HG03521 (cell line): ENCODE measurements around the gene ACAA1.
A peak's percentile ranks its signal among the peaks of the same experiment; 100 is the strongest.

Source experiments
- ATAC-seq: cut with Tn5 transposase; IDR thresholded peaks from one replicate; pipeline ENCODE4 v1.9.1; 2021; ENCODE audit warnings: mild to moderate bottlenecking, moderate library complexity; ENCODE audit not compliant: unreplicated experiment

ACAA1 gene

GRCh38 chr3:38154625-38155255 lies 17.8 kb upstream of the ACAA1 start:
- ATAC-seq: no peak

GRCh38 chr3:38154033-38154494 lies 17.1 kb upstream of the ACAA1 start:
- ATAC-seq: no peak

- no peak for ATAC-seq
Observed at GRCh38 chr3:38153221-38153620, 16.3 kb upstream of the ACAA1 start.

- no peak for ATAC-seq
Observed at GRCh38 chr3:38152609-38153008, 15.7 kb upstream of the ACAA1 start.

GRCh38 chr3:38151667-38152265 lies 14.8 kb upstream of the ACAA1 start:
- no peak for ATAC-seq

GRCh38 chr3:38150780-38151528 lies 14.0 kb upstream of the ACAA1 start:
- ATAC-seq: no peak

- no peak for ATAC-seq
Observed at GRCh38 chr3:38149708-38150107, 12.8 kb upstream of the ACAA1 start.

- ATAC-seq: no peak
Observed at GRCh38 chr3:38148311-38148882, 11.5 kb upstream of the ACAA1 start.

GRCh38 chr3:38147421-38147820 lies 10.5 kb upstream of the ACAA1 start:
- no peak for ATAC-seq

- no peak for ATAC-seq
Observed at GRCh38 chr3:38146504-38146903, 9.6 kb upstream of the ACAA1 start.

GRCh38 chr3:38143511-38143910 lies 6.6 kb upstream of the ACAA1 start:
- ATAC-seq: no peak

- no peak for ATAC-seq
Observed at GRCh38 chr3:38142959-38143358, 6.0 kb upstream of the ACAA1 start.

- ATAC-seq: no peak
Observed at GRCh38 chr3:38141952-38142273, 5.0 kb upstream of the ACAA1 start.

- ATAC-seq: no peak
Observed at GRCh38 chr3:38141173-38141951, 4.4 kb upstream of the ACAA1 start.

- ATAC-seq: no peak
Observed at GRCh38 chr3:38140326-38141172, 3.6 kb upstream of the ACAA1 start.

- ATAC-seq: no peak
Observed at GRCh38 chr3:38139652-38140051, 2.7 kb upstream of the ACAA1 start.

GRCh38 chr3:38139191-38139590 lies 2.3 kb upstream of the ACAA1 start:
- no peak for ATAC-seq

GRCh38 chr3:38138349-38139190 lies 1.6 kb upstream of the ACAA1 start, which contains the start of gene MYD88:
TSS of gene MYD88 (plus strand) at chr3:38138661. CDS start at chr3:38138701, 40 bp downstream.
- peak; percentile 41 for ATAC-seq
